ENCODE results near the gene TBL1X. TPM values are rescaled to one million over a fixed set of nuclear protein-coding genes. Genes with fewer than 3 reads are reported as not detected.

TBL1X gene
- 10 to 100 TPM; 15.0 to 19.4 (median 16.3) TPM for total RNA-seq

DNA sequence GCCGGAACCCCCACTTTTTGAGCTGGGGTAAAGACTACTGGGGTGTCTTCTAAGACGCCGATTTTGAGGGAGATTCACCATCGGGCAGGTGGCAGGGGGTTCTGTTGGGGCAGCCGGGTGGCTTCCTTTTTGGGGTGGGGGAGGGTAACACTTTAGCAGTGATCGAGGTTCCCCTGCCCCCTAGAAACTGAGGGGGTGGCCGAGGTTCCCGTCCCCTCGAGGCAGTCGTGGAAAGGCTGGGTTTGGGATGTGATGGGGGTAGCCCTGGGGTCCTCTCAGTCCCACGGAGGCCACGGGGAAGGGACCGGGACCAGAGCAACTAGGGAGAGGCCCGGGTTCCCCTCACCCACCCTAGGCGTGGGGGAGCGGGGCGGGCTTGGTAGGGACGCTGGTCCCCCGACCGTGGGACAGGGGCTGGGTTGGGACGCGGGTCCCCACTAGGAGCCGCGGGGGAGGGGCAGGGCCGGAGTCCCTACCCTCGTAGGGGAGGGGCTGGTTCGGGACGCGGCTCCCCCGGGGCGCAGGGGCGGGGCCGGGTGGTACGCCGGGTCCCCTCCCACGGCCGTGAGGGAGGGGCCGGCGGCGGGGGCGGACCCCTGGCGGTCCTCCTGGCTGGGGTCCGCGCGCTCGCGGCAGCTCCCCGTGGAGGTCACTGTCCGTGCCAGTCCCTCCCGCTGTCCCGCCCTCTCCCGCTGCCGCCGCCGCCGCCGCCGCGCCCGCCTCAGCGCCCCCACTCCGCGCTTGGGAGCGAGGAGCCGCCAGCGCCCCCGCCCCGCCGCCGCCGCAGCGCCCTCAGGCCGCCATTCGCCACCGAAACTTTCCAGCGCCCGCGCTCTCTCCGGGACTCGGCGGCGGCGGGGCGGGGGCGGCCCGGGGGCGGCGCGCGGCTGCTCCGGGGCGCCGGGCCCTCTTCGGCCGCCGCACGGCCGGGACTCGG is at the start of gene TBL1X:
TBL1X (plus strand) TSS at position 624 of the 937 bp plus-strand sequence. CDS start 188,529 bp downstream, outside the sequence.
- TF ChIP-seq, protein P1, sequence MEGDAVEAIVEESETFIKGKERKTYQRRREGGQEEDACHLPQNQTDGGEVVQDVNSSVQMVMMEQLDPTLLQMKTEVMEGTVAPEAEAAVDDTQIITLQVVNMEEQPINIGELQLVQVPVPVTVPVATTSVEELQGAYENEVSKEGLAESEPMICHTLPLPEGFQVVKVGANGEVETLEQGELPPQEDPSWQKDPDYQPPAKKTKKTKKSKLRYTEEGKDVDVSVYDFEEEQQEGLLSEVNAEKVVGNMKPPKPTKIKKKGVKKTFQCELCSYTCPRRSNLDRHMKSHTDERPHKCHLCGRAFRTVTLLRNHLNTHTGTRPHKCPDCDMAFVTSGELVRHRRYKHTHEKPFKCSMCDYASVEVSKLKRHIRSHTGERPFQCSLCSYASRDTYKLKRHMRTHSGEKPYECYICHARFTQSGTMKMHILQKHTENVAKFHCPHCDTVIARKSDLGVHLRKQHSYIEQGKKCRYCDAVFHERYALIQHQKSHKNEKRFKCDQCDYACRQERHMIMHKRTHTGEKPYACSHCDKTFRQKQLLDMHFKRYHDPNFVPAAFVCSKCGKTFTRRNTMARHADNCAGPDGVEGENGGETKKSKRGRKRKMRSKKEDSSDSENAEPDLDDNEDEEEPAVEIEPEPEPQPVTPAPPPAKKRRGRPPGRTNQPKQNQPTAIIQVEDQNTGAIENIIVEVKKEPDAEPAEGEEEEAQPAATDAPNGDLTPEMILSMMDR (IDR thresholded peaks at IDR 0.05; ENCODE audit: low read depth), result no peak

DNA sequence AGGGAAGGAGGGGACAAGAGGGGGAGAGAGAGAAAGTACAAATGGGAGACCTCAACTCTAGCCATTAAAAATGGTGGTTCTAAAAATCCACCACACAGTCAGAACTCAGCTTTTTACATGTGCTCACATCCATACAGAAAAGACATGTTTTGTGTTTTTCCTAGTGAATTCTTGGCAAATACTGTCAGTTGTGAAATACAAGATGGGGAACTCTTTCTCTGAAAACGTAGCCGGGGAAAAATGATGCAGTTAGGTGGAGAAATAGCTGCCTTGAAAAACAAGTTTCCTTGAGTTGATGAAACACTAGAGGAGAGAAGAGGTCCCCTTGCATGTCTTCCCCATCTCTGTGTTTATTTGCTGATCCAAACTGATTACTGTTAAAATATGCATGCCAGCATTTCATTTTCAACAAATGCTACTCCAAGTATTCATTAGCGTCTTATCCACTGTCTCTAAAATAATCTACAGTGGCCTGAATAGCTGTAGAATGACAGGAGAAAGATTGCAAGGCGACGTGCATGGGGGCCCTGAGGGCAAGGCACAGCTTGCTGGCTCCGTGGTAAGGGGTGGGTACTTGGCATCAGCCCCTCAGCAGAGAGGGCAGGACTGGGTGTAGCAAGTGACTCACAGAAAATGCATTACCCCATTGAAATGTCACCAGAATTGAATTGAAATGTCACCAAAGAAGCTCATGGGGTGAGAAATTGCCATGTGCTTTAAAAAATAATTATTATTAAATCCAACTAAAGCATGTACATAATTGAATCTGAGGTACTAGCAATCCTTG is 48.1 kb upstream of the TBL1X start:
- TF ChIP-seq, protein P1 (IDR thresholded peaks at IDR 0.05; ENCODE audit: low read depth), result no peak

DNA sequence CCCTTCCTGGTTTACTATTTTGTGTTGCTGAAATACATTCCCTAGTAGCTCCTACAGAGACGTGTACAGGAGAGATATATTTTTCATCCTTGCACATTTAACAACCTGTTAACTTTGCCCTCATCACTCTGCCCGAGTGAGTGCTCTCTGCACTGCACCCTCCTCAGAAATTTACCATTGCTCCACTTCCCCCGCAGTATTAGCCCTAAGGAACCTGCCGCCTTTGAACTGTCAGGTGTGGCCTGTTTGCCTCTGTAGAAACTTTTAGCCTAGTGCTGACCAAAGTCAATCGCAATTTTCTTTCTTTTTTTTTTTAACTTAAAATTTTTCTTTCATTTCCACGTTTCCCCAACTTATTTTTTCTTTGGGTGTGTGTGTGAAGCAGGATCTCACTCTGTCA is 46.6 kb upstream of the TBL1X start:
- TF ChIP-seq, protein P1 (IDR thresholded peaks at IDR 0.05; ENCODE audit: low read depth), result no peak

DNA sequence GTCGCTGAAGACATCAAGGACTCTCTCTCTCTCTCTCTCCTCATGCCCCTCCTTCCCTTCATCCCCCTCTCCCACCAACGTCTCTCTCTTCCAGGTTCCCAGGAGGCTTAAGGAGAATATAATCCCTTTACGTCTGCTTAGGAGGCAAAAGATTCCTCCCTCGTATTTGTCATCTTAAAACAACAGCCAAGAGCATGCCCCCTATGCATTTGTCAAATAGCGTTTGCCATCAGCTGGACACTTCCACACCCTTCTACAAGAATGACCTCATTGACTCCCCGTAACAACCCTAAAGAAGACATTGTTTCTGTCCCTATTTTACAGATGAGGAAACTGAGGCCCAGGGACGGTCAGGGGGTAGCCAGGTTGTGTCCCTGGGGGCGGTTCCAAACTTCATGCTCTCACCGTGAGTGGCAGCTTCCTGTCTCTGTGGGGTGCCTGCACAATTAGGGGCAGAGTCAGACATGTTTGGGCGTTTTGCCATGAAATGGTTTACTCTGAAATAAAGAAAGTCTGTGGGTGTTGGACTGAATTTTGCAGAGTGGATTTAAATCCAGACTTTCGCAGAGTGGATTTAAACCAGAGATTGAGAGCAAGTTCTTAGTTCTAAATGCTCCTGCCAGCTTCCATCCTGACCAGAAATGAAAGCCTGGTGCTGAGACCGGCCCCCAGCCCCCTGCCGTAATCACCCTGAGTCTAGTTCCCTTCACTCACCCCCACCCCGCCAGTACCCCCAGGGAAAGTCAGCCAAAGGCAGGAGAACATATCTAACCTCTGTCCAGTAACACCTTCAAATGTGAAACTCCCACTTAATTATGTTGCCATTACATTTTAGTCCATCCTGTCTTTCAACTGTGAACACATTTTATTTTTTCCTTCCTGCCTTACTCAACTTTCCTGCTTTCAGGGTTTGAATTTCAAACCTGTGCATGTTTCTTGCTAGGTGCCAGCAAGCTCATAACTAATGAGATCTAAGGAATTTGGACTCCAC is 44.3 kb upstream of the TBL1X start:
- TF ChIP-seq, protein P1 (IDR thresholded peaks at IDR 0.05; ENCODE audit: low read depth), result no peak

DNA sequence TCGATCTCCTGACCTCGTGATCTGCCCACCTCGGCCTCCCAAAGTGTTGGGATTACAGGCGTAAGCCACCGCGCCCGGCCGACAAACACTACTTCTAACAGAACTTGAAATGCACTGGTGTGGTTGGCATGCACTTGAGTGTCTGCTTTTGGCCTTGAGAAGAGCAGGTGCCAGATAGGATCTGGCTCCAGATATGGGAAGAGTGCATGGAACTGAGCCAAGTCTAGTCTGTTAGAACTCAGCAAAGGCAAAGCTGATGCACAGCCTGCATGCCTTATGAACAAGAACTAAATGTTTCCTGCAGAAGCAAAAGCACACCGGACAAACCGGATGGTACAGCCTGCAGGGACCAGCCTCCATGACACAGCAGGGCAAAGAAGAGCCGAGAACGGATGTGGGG is 35.1 kb upstream of the TBL1X start:
- TF ChIP-seq, protein P1 (IDR thresholded peaks at IDR 0.05; ENCODE audit: low read depth), result no peak

DNA sequence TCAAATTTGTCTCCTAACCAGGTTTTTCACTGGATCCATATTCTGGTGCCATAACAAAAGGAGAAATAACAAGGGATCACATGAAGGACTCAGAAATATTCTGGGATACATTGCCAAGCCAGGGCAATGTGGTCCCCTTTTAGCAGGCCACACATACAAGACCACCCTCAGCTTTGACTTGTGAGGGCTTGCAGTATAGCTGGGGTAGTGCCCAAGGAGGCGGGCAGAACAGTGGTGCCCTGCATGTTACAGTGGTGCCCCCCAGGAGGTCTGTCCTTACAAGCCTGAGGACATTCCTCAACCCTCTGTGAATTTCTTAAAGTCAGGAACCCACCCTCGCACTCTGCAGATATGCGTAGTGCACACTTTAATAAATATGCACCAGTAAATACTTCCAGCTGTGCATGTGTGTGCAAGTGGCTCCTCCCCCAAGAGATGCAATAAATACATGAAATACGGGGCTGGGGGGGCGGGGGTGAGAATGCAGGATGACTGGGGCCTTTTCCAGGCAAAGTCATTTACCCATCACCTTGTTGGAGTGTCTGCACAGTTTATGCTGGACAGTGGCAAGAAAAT is 34.4 kb upstream of the TBL1X start:
- TF ChIP-seq, protein P1 (IDR thresholded peaks at IDR 0.05; ENCODE audit: low read depth), result no peak

Measured in subcutaneous adipose tissue (tissue), 4 donors.